ENCODE data around the gene QKI.

The QKI gene

DNA sequence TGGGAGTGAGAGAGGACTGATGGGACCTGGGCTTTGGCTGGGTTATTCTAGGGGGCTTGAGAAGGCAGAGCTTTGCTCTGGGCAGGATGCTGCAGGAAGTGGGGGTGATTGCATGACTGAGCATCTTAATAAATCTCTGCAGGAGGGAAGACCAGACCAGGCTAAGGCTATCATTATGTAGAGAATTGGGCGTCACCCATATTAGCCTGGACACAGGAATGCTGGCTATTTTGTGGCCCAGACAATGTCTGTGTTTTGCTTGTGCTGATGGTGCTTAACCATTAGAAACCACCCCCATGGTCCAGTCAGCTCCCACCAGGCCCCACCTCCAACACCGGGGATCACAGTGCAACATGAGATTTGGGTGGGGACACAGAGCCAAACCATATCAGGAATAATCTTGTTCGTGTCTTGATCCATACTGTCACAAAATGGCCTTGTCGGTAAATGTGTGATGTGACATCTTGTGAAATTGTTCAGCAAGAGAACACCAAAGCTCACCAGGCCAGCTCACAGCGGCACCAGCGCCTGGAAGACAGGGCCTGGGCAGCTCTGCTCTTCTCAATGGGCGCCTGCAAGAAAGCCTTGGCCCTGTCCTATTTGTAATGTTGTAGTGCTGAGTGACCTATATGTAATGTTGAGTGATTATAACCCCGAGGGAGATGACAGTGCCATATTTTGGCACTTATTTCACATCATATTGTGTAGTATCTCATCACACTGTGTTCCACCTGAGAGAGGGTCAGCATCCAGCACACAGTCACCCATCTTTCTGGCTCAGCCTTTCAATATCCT, 211.8 kb downstream of the QKI start:
- no peak for DNase-seq

DNA sequence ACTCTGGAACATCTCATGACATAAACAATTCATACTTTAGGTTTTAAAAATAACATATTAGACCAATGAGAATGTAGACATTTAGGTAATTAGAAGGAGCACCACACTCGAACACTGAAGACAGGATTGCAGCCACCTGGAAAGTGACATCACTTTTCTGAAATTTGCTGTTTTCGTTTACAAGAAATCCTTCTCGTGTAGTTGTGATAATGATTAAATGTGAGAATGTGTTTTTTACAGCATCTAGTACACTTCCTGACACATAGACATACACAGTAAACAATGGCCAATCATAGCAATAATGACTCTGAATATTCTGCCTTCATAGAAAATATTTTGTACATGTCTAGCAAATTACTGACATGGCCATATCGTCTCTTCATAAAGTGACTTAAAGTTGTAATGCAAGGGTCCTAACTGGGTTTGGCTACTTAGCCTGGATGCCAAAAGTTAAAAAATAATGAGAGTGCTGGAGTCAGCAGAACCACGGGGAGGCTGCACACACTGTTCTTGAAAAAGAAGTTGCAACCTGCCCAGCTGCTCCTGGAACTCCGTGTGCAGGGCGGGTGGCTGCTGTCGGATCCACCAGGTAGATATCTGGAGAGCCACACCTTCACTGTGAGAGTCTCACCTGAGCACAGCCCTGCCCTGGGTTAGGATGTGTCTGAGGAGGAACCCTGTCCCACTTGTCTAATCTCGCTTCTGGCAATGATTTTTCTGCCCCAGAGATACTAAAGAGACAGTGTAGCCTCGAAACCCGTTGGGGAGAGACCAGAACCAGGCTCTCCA, 212.9 kb downstream of the QKI start:
- no peak for DNase-seq

All from hematopoietic multipotent progenitor cell treated with erythropoietin and hydrocortisone succinate and interleukin-3 and kit ligand, for 4 days (in vitro differentiated cells).